Sigmoid colon (tissue), 4 donors: ENCODE measurements around the gene ACO2.
"Not testable (repeated sequence)": the region's sequence is repeated elsewhere in the genome, so short reads cannot be mapped to it uniquely, and the experiment has no call there.

Experiments used
- CTCF ChIP-seq, 4 experiments: fragments of 450-650 bp in 3 of 4; fragments of 200-600 bp in 1 of 4; IDR thresholded peaks; one replicate each; pipeline ENCODE4 v1.5.1; 2016 to 2019; ENCODE audit warnings: antibody characterized with exemption in 4 of 4, mild to moderate bottlenecking in 3 of 4, moderate library complexity in 2 of 4
- POLR2A ChIP-seq, 2 donors: fragments of 450-650 bp; IDR thresholded peaks; one replicate each; pipeline ENCODE4 v1.6.1; 2016; ENCODE audit warnings: antibody characterized with exemption in 2 of 2, mild to moderate bottlenecking in 2 of 2, moderate library complexity in 2 of 2
- POLR2AphosphoS5 ChIP-seq, 4 donors: sonication (generic); formaldehyde crosslinking; IDR thresholded peaks; one replicate each; pipeline ENCODE4 v1.6.1; 2017; ENCODE audit warnings: antibody characterized with exemption in 4 of 4

GRCh38 chr22:41460071-41460470, 8.8 kb upstream of the ACO2 start:
- TF ChIP-seq CTCF, POLR2A (IDR thresholded peaks at IDR 0.05): not testable (repeated sequence)
- peak in 1 of 4 donors; percentile 22 for TF ChIP-seq POLR2AphosphoS5 (IDR thresholded peaks at IDR 0.05)
